Progenitor cell of endocrine pancreas (in vitro differentiated cells): ENCODE results near the gene RACK1. TPM values are rescaled to one million over a fixed set of nuclear protein-coding genes. Genes with fewer than 3 reads are reported as not detected.

ENCODE experiments used
- DNase-seq: peaks from one replicate; pipeline ENCODE4 v3.0.0; 2021; ENCODE audit warnings: low spot score; ENCODE audit not compliant: unreplicated experiment
- H3K27ac Mint-ChIP-seq: 2 replicates; pipeline ENCODE4 v1.8.0; 2021; ENCODE audit warnings: mild to moderate bottlenecking, moderate library complexity, mixed read lengths
- H3K27me3 Mint-ChIP-seq: 2 replicates; pipeline ENCODE4 v1.8.0; 2021; ENCODE audit warnings: mixed read lengths
- H3K36me3 Mint-ChIP-seq: 2 replicates; pipeline ENCODE4 v1.8.0; 2022; ENCODE audit warnings: mixed read lengths; ENCODE audit not compliant: insufficient read depth
- H3K4me1 Mint-ChIP-seq: 2 replicates; pipeline ENCODE4 v1.8.0; 2021; ENCODE audit warnings: low read depth, mixed read lengths
- H3K4me3 Mint-ChIP-seq: 2 replicates; pipeline ENCODE4 v1.8.0; 2021; ENCODE audit warnings: low read depth, mild to moderate bottlenecking, moderate library complexity, mixed read lengths
- H3K9me3 Mint-ChIP-seq: 2 replicates; pipeline ENCODE4 v1.8.0; 2021; ENCODE audit warnings: low read depth, mixed read lengths
- total RNA-seq: library from RNA; stranded (reverse); gene quantifications from 2 replicates; pipeline ENCODE4 v1.2.1, GENCODE V29; 2021
- TF ChIP-seq, protein P1 (sequence below): fragments of 200-600 bp; sonication (generic); IDR thresholded peaks from one replicate; pipeline ENCODE4 v1.5.0; 2021; ENCODE audit warnings: antibody characterized with exemption, mild to moderate bottlenecking; ENCODE audit not compliant: unreplicated experiment

Gene RACK1
- total RNA-seq, 1 donor from 2014 or later, result 1,855 TPM

DNA sequence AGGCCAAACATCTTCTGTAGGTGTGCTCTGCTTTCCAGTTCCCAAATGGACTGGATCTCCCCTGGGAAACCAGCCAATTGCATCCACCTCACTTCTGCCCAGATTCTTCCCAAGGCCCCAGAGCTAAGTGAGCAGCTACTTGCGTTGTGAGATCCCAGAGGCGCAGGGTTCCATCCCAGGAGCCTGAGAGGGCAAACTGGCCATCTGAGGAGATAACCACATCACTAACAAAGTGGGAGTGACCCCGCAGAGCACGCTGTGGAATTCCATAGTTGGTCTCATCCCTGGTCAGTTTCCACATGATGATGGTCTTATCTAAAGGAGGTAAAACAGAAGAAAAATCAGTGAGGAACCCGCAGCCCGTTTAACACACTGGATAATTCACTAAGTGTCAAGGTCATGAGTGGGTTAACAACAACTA, 1.7 kb downstream of the RACK1 start:
- Mint-ChIP-seq H3K36me3 (peaks cover 32% of the 10 kb centered on the region), H3K4me1 (peaks cover 30% of the 10 kb centered on the region), H3K4me3 (peak overlapping the region; percentile 100), H3K27ac (peak overlapping the region; percentile 100), H3K27me3 (no peaks in the 10 kb centered on the region), H3K9me3 (no peaks in the 10 kb centered on the region)
- TF ChIP-seq, protein P1, sequence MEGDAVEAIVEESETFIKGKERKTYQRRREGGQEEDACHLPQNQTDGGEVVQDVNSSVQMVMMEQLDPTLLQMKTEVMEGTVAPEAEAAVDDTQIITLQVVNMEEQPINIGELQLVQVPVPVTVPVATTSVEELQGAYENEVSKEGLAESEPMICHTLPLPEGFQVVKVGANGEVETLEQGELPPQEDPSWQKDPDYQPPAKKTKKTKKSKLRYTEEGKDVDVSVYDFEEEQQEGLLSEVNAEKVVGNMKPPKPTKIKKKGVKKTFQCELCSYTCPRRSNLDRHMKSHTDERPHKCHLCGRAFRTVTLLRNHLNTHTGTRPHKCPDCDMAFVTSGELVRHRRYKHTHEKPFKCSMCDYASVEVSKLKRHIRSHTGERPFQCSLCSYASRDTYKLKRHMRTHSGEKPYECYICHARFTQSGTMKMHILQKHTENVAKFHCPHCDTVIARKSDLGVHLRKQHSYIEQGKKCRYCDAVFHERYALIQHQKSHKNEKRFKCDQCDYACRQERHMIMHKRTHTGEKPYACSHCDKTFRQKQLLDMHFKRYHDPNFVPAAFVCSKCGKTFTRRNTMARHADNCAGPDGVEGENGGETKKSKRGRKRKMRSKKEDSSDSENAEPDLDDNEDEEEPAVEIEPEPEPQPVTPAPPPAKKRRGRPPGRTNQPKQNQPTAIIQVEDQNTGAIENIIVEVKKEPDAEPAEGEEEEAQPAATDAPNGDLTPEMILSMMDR, result no peak
- no peak for DNase-seq

DNA sequence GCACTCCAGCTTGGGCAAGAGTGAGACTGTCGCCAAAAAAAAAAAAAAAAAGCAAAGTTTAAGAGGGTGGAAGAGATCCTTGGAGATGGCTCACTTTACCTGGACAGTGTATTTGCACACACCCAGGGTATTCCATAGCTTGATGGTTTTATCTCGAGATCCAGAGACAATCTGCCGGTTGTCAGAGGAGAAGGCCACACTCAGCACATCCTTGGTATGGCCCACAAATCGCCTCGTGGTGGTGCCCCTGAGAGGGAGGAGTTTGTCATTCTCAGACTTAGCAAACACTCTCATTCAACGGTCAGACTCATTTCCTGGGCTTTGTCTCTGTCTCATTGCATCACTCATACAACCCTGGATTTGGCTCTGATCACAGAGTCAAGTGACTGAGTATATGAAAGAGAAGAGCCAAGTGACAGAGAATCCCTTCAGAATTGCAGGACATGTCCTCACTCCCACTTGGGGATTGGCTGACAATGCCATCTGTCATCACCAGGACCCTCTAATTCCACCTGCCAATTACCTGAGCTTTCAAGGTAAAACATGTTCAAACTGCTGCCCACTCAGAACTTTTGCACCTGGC, 2.2 kb downstream of the RACK1 start:
- Mint-ChIP-seq H3K4me1 (peaks cover 30% of the 10 kb centered on the region), H3K27me3 (no peaks in the 10 kb centered on the region), H3K4me3 (peak overlapping the region; percentile 100), H3K27ac (peak overlapping the region; percentile 100), H3K36me3 (peaks cover 36% of the 10 kb centered on the region), H3K9me3 (no peaks in the 10 kb centered on the region)
- TF ChIP-seq, protein P1, result no peak
- DNase-seq, result no peak

DNA sequence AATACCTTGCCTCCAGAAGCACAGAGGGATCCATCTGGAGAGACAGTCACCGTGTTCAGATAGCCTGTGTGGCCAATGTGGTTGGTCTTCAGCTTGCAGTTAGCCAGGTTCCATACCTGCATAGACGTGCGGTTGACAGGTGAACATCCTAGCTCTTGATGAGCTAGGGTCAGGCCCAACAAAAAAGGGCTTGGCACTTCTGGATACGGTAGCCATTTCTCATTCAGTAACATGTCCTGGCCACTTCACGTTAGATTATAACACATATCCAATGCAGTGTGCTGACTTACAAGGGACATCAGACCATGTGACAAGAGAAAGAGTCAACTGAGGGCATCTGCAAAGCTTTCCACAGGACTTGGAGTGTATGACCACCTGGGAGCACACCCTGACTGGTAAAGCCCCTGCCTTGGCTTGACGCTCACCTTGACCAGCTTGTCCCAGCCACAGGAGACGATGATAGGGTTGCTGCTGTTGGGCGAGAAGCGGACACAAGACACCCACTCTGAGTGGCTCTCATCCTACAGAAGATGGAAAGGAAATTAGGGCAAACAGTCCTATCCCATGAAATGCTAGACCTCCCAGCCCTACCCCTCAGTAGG, 4.5 kb downstream of the RACK1 start:
- Mint-ChIP-seq H3K4me3 (peak overlapping the region; percentile 11), H3K9me3 (no peaks in the 10 kb centered on the region), H3K27ac (no peak overlapping the region), H3K4me1 (peaks cover 20% of the 10 kb centered on the region), H3K36me3 (peaks cover 37% of the 10 kb centered on the region), H3K27me3 (no peaks in the 10 kb centered on the region)
- TF ChIP-seq, protein P1, result no peak
- DNase-seq, result no peak

DNA sequence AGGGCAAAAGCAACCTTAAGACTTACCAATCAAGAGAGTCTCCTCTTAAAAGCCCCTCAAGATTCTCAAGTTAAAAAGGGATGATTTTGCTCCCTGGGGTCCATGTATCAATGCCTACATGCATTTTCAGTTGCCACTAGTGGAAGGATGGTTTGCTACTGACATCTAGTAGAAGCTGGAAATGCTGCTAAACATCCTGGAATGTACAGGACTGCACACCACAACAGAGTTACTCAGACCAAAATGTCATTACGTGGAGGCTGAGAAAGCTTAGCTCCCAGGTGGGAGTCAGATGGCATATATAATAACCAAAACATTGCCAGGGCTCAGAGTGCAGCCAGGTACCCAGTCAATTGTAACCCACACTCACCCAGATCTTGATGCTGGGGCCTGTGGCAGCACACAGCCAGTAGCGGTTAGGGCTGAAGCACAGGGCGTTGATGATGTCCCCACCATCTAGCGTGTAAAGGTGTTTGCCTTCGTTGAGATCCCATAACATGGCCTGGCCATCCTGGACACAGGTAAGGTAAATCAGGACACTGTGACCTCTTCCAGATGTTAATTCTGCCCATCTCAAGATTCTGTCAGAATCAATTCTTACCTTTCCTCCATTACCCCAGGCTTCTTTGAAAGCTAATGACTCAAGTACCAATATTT, 5.8 kb downstream of the RACK1 start:
- TF ChIP-seq, protein P1, result no peak
- no peak overlapping the region for H3K4me3 Mint-ChIP-seq
- peak overlapping the region; percentile 69 for H3K27ac Mint-ChIP-seq
- H3K9me3 Mint-ChIP-seq, result no peaks in the 10 kb centered on the region
- H3K4me1 Mint-ChIP-seq, result peaks cover 17% of the 10 kb centered on the region
- no peaks in the 10 kb centered on the region for H3K27me3 Mint-ChIP-seq
- peaks cover 34% of the 10 kb centered on the region for H3K36me3 Mint-ChIP-seq
- no peak for DNase-seq

DNA sequence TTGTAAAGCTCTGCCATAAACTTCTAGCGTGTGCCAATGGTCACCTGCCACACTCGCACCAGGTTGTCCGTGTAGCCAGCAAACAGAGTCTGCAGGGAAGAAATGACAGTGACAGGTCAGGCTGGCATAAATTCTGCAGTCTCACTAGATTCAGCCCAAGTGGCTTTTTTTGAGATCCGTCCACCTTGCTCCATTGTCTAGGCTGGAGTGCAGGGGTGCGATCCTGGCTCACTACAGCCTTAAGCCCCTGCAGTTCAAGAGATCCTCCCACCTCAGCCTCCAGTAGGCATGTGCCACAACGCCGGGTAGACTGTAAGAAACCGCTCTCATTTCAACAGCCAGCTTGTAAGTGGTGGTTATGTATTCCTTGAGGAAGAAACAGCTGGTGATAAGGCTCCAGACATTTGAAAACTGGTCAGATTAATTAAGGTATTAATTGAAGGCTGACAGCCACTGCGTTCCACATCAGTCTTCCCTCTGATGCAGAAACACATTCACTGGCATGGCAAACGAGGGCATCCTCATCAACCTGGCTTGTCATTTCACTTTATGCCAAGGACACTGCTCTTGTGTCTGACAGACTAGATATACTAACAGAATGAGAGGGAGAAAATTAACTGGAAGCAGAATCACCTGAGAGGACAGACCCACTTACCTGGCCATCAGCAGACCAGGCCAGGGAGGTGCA, 6.6 kb downstream of the RACK1 start:
- no peaks in the 10 kb centered on the region for H3K27me3 Mint-ChIP-seq
- no peak overlapping the region for H3K4me3 Mint-ChIP-seq
- H3K27ac Mint-ChIP-seq, result no peak overlapping the region
- TF ChIP-seq, protein P1, result no peak
- H3K9me3 Mint-ChIP-seq, result no peaks in the 10 kb centered on the region
- H3K4me1 Mint-ChIP-seq, result peaks cover 10% of the 10 kb centered on the region
- DNase-seq, result no peak
- peaks cover 28% of the 10 kb centered on the region for H3K36me3 Mint-ChIP-seq
